HepG2 (cell line): ENCODE results near the gene COPS4. TPM values are rescaled to one million over a fixed set of nuclear protein-coding genes. Genes with fewer than 3 reads are reported as not detected.

Experiments
- CENPX ChIP-seq: sonication (generic); formaldehyde crosslinking; IDR thresholded peaks from 2 replicates; pipeline ENCODE4 v1.9.0; 2021; ENCODE audit warnings: mild to moderate bottlenecking, missing genetic modification reagents, moderate library complexity
- CHCHD3 ChIP-seq: sonication (generic); formaldehyde crosslinking; IDR thresholded peaks from 2 replicates; pipeline ENCODE4 v1.8.0; 2022; ENCODE audit warnings: mild to moderate bottlenecking, missing genetic modification reagents, moderate library complexity
- KLF6 ChIP-seq: IDR thresholded peaks from 2 replicates; pipeline ENCODE4 v1.8.0; 2016; ENCODE audit warnings: missing biosample characterization, missing genetic modification reagents
- MXI1 ChIP-seq: IDR thresholded peaks from 3 replicates; pipeline ENCODE4 v1.6.1; 2012; ENCODE audit warnings: low read depth, low read length, inconsistent platforms, borderline replicate concordance
- MZF1 ChIP-seq: sonication (generic); formaldehyde crosslinking; IDR thresholded peaks from 2 replicates; pipeline ENCODE4 v1.8.1; 2023; ENCODE audit warnings: mild to moderate bottlenecking, missing genetic modification reagents, borderline replicate concordance
- PITX1 ChIP-seq: sonication (generic); formaldehyde crosslinking; IDR thresholded peaks from 2 replicates; pipeline ENCODE4 v1.5.1; 2020; ENCODE audit warnings: mild to moderate bottlenecking, missing genetic modification reagents
- WIZ ChIP-seq: sonication (generic); formaldehyde crosslinking; IDR thresholded peaks from 2 replicates; pipeline ENCODE4 v1.5.1; 2020; ENCODE audit warnings: mild to moderate bottlenecking, missing genetic modification reagents
- YY1 ChIP-seq: IDR thresholded peaks from 2 replicates; pipeline ENCODE4 v1.6.1; 2011; ENCODE audit warnings: low read length, low read depth, moderate library complexity, mild to moderate bottlenecking; ENCODE audit not compliant: insufficient read depth, insufficient replicate concordance
- ZNF350 ChIP-seq: sonication (generic); formaldehyde crosslinking; IDR thresholded peaks from 2 replicates; pipeline ENCODE4 v1.4.0; 2020; ENCODE audit warnings: mild to moderate bottlenecking, low read depth, missing genetic modification reagents, borderline replicate concordance
- ZNF550 ChIP-seq: sonication (generic); formaldehyde crosslinking; IDR thresholded peaks from 2 replicates; pipeline ENCODE4 v1.4.0; 2020; ENCODE audit warnings: mild to moderate bottlenecking, missing genetic modification reagents, borderline replicate concordance
- ZNF709 ChIP-seq: sonication (generic); formaldehyde crosslinking; IDR thresholded peaks from 2 replicates; pipeline ENCODE4 v1.5.0; 2020; ENCODE audit warnings: mild to moderate bottlenecking, missing genetic modification reagents
- ZNF776 ChIP-seq: sonication (generic); formaldehyde crosslinking; IDR thresholded peaks from 2 replicates; pipeline ENCODE4 v1.4.0; 2020; ENCODE audit warnings: mild to moderate bottlenecking, missing genetic modification reagents
- polyA plus RNA-seq, 8 experiments: library from polyadenylated mRNA; depleted of rRNA in 3 of 8; stranded (reverse) in 7 of 8; unstranded in 1 of 8; fragments of >200 nt; fragmentation: Illumina TruSeq in 4 of 8; extraction: Trizol in 4 of 8; gene quantifications; 2 replicates each; pipeline versions ENCODE4 v1.2.1 to v1.2.3, GENCODE V29; 2011 to 2016; ENCODE audit warnings: low read depth in 4 of 8, missing spikeins in 1 of 8, mixed read lengths in 1 of 8; ENCODE audit not compliant: insufficient read depth in 1 of 8
- total RNA-seq, 5 experiments: library from RNA; depleted of rRNA; stranded (reverse); fragments of >200 nt; fragmentation: Illumina TruSeq; extraction: Trizol; gene quantifications; 2 replicates each; pipeline ENCODE4 v1.2.3, GENCODE V29; 2016; ENCODE audit warnings: low read depth in 1 of 5
- TF ChIP-seq, protein P1 (sequence below): sonication (generic); formaldehyde crosslinking; IDR thresholded peaks from 2 replicates; pipeline ENCODE4 v1.5.0; 2020; ENCODE audit warnings: mild to moderate bottlenecking, missing genetic modification reagents, moderate library complexity
- TF ChIP-seq, protein P2 (sequence below): sonication (generic); formaldehyde crosslinking; IDR thresholded peaks from 2 replicates; pipeline ENCODE4 v1.5.1; 2020; ENCODE audit warnings: missing genetic modification reagents, mild to moderate bottlenecking, borderline replicate concordance
- TF ChIP-seq, protein P3 (sequence below): sonication (generic); formaldehyde crosslinking; IDR thresholded peaks from 2 replicates; pipeline ENCODE4 v1.5.0; 2020; ENCODE audit warnings: mild to moderate bottlenecking, missing genetic modification reagents, borderline replicate concordance
- TF ChIP-seq, protein P4 (sequence below): sonication (generic); formaldehyde crosslinking; IDR thresholded peaks from 2 replicates; pipeline ENCODE4 v1.5.1; 2020; ENCODE audit warnings: mild to moderate bottlenecking, missing genetic modification reagents, borderline replicate concordance
- TF ChIP-seq, protein P5 (sequence below): sonication (generic); formaldehyde crosslinking; IDR thresholded peaks from 2 replicates; pipeline ENCODE4 v1.5.0; 2020; ENCODE audit warnings: missing genetic modification reagents

COPS4 gene
- total and polyA plus RNA-seq, 2 of the 13 experiments (the other 11 are each of a cell fraction or from before 2014, with no cell fraction given): 28.8 to 52.5 TPM

DNA sequence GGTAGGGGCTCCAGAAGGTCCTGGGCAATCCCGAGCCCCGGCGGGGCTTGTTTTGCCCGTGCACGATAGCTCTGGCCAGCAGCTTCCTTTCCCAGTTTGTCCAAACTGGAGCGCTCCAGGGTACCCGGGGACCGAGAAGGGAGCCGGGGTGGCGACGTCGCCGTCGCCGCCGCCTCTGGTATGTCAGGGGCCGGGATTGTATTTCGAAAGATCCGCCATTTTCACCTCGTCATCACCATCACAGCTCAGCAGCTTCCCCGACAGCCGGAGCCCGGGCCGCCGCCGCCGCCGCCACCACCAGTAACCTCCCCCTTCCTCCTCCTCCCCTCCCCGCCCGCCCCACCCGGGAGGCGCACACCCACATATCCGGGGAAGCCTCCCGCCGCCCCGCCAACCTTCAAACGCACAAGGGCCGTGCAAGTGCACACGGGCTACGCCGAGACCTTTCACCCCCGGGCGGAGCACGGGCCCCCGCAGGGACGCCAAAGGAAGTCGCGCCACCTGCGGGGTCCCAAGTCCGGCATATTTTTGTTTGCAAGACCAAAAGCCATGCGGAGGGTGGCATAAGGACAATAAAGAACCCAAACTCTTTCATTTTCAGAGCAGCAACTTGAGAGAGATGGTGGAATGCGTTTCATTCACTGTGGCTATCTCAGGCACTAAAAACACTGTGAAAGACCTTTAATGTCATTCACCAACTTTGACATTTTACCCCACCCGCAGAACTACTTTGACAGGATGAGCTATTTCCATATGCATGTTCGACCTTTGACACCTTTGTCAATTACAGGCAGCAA lies 24.3 kb upstream of the COPS4 start, which contains the start of gene LIN54 (continued):
- TF ChIP-seq, protein P1, sequence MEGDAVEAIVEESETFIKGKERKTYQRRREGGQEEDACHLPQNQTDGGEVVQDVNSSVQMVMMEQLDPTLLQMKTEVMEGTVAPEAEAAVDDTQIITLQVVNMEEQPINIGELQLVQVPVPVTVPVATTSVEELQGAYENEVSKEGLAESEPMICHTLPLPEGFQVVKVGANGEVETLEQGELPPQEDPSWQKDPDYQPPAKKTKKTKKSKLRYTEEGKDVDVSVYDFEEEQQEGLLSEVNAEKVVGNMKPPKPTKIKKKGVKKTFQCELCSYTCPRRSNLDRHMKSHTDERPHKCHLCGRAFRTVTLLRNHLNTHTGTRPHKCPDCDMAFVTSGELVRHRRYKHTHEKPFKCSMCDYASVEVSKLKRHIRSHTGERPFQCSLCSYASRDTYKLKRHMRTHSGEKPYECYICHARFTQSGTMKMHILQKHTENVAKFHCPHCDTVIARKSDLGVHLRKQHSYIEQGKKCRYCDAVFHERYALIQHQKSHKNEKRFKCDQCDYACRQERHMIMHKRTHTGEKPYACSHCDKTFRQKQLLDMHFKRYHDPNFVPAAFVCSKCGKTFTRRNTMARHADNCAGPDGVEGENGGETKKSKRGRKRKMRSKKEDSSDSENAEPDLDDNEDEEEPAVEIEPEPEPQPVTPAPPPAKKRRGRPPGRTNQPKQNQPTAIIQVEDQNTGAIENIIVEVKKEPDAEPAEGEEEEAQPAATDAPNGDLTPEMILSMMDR (CRISPR knock-in tag): no peak
- TF ChIP-seq PITX1 (CRISPR knock-in tag) (peak; percentile 71), WIZ (CRISPR knock-in tag) (no peak), ZNF350 (CRISPR knock-in tag) (no peak), ZNF776 (CRISPR knock-in tag) (no peak), YY1 (peak; percentile 85), ZNF709 (CRISPR knock-in tag) (no peak), KLF6 (CRISPR knock-in tag) (no peak), MZF1 (no peak), MXI1 (peak; percentile 96; the same call in 2 of the 3 replicates), ZNF550 (no peak), CENPX (CRISPR knock-in tag) (no peak), CHCHD3 (CRISPR knock-in tag) (no peak)
- TF ChIP-seq, protein P2, sequence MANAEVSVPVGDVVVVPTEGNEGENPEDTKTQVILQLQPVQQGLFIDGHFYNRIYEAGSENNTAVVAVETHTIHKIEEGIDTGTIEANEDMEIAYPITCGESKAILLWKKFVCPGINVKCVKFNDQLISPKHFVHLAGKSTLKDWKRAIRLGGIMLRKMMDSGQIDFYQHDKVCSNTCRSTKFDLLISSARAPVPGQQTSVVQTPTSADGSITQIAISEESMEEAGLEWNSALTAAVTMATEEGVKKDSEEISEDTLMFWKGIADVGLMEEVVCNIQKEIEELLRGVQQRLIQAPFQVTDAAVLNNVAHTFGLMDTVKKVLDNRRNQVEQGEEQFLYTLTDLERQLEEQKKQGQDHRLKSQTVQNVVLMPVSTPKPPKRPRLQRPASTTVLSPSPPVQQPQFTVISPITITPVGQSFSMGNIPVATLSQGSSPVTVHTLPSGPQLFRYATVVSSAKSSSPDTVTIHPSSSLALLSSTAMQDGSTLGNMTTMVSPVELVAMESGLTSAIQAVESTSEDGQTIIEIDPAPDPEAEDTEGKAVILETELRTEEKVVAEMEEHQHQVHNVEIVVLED (CRISPR knock-in tag): peak; percentile 68; the same call in 1 of the 2 replicates
- TF ChIP-seq, protein P3, sequence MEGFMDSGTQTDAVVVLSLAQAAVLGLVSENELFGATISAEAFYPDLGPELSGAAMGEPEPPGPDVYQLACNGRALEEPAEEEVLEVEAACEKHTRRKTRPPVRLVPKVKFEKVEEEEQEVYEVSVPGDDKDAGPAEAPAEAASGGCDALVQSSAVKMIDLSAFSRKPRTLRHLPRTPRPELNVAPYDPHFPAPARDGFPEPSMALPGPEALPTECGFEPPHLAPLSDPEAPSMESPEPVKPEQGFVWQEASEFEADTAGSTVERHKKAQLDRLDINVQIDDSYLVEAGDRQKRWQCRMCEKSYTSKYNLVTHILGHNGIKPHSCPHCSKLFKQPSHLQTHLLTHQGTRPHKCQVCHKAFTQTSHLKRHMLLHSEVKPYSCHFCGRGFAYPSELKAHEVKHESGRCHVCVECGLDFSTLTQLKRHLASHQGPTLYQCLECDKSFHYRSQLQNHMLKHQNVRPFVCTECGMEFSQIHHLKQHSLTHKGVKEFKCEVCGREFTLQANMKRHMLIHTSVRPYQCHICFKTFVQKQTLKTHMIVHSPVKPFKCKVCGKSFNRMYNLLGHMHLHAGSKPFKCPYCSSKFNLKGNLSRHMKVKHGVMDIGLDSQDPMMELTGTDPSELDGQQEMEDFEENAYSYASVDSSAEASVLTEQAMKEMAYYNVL: peak; percentile 31; the same call in 1 of the 2 replicates
- TF ChIP-seq, protein P4, sequence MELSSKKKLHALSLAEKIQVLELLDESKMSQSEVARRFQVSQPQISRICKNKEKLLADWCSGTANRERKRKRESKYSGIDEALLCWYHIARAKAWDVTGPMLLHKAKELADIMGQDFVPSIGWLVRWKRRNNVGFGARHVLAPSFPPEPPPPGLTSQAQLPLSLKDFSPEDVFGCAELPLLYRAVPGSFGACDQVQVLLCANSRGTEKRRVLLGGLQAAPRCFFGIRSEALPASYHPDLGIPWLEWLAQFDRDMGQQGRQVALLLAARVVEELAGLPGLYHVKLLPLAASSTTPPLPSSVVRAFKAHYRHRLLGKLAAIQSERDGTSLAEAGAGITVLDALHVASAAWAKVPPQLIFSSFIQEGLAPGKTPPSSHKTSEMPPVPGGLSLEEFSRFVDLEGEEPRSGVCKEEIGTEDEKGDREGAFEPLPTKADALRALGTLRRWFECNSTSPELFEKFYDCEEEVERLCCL (CRISPR knock-in tag): no peak
- TF ChIP-seq, protein P5, sequence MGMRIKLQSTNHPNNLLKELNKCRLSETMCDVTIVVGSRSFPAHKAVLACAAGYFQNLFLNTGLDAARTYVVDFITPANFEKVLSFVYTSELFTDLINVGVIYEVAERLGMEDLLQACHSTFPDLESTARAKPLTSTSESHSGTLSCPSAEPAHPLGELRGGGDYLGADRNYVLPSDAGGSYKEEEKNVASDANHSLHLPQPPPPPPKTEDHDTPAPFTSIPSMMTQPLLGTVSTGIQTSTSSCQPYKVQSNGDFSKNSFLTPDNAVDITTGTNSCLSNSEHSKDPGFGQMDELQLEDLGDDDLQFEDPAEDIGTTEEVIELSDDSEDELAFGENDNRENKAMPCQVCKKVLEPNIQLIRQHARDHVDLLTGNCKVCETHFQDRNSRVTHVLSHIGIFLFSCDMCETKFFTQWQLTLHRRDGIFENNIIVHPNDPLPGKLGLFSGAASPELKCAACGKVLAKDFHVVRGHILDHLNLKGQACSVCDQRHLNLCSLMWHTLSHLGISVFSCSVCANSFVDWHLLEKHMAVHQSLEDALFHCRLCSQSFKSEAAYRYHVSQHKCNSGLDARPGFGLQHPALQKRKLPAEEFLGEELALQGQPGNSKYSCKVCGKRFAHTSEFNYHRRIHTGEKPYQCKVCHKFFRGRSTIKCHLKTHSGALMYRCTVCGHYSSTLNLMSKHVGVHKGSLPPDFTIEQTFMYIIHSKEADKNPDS (CRISPR knock-in tag): no peak
